Measurements from ENCODE around the gene MMS22L.

GRCh38 chr6:97094376-97094775 lies 188.6 kb downstream of the MMS22L start:
- TF ChIP-seq CTCF (IDR thresholded peaks at IDR 0.05) (no peak), POLR2A (IDR thresholded peaks at IDR 0.05) (no peak)

Data from Peyer's patch (tissue), 4 donors.